HG02840 (cell line): ENCODE data around the gene CFAP61.

Source experiments
- ATAC-seq: cut with Tn5 transposase; IDR thresholded peaks from one replicate; pipeline ENCODE4 v1.9.1; 2021; ENCODE audit warnings: mild to moderate bottlenecking, moderate library complexity, moderate number of reproducible peaks; ENCODE audit not compliant: unreplicated experiment, low FRiP score

CFAP61 gene

GRCh38 chr20:20034486-20034885, 17.8 kb upstream of the CFAP61 start:
- ATAC-seq, result no peak

- no peak for ATAC-seq
Observed at GRCh38 chr20:20036756-20037155, 15.6 kb upstream of the CFAP61 start.

- no peak for ATAC-seq
Observed at GRCh38 chr20:20037960-20038359, 14.4 kb upstream of the CFAP61 start.

- no peak for ATAC-seq
Observed at GRCh38 chr20:20038586-20038985, 13.7 kb upstream of the CFAP61 start.

GRCh38 chr20:20039752-20040387, 12.5 kb upstream of the CFAP61 start:
- ATAC-seq, result no peak

GRCh38 chr20:20051767-20052073, 612 bp upstream of the CFAP61 start:
- peak; percentile 12 for ATAC-seq

- no peak for ATAC-seq
Observed at GRCh38 chr20:20060234-20060998, 8.1 kb downstream of the CFAP61 start.

GRCh38 chr20:20063941-20064702, 11.8 kb downstream of the CFAP61 start:
- no peak for ATAC-seq

GRCh38 chr20:20065361-20065760, 13.0 kb downstream of the CFAP61 start:
- no peak for ATAC-seq

GRCh38 chr20:20070871-20071726, 18.8 kb downstream of the CFAP61 start:
- ATAC-seq, result no peak

GRCh38 chr20:20073801-20074371, 21.6 kb downstream of the CFAP61 start:
- ATAC-seq, result no peak

- no peak for ATAC-seq
Observed at GRCh38 chr20:20075032-20075431, 22.7 kb downstream of the CFAP61 start.

GRCh38 chr20:20076297-20077065, 24.1 kb downstream of the CFAP61 start:
- ATAC-seq, result no peak

- ATAC-seq, result no peak
Observed at GRCh38 chr20:20078041-20078440, 25.7 kb downstream of the CFAP61 start.

GRCh38 chr20:20079102-20079784, 26.9 kb downstream of the CFAP61 start:
- no peak for ATAC-seq

- ATAC-seq, result peak; percentile 51
Observed at GRCh38 chr20:20083807-20084206, 31.5 kb downstream of the CFAP61 start.

- ATAC-seq, result no peak
Observed at GRCh38 chr20:20084296-20084752, 32.0 kb downstream of the CFAP61 start.

GRCh38 chr20:20085071-20085470, 32.7 kb downstream of the CFAP61 start:
- ATAC-seq, result no peak

- ATAC-seq, result no peak
Observed at GRCh38 chr20:20085812-20086211, 33.5 kb downstream of the CFAP61 start.
